NCI-H2081 treated with DMSO at 0.1 percent for 48 hours (cell line): ENCODE measurements around the gene ARHGAP31.

ENCODE experiments used
- DNase-seq: peaks from one replicate; lab custom pipeline; 2025; lab: John Stamatoyannopoulos, UW

The ARHGAP31 gene

DNA sequence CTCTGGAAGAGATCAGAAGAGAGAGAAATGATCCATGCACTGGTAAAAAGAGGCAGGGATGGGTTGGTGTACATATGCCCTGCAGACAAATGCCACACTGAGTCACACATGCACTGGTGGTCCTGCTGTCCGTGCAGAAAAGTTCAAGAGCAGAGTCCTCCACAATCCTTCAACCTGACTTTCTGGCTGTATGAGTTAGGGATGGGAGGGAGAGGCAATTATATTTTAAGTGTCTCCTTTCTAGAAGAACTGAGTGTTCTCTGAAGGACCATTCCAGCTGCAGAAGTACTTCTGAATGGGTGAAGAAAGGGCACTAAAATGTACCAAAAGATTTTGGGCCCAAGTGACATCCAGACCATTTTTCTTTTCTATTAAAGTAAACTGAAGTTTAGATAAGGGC is 142.8 kb downstream of the ARHGAP31 start:
- DNase-seq, result no peak

GRCh38 chr3:119437691-119438258 is 143.6 kb downstream of the ARHGAP31 start:
- DNase-seq, result no peak

GRCh38 chr3:119443179-119443578 is 149.0 kb downstream of the ARHGAP31 start:
- no peak for DNase-seq

DNA sequence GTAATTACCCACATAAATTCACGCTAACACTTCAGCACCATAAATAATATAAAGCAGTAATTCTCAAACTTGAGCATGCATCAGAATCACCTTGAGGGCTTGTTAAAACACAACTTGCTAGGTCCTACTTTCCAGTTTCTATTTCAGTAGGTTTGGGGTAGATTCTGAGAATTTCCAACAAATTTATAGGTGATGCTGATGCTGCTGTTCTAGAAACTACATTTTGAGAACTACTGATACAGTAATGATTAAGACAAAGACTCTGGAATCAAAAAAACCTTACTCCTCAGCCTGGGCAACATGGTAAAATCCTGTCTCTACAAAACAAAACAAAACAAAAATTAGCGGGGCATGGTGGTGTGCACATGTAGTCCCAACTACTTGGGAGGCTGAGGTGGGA is 150.4 kb downstream of the ARHGAP31 start:
- no peak for DNase-seq

DNA sequence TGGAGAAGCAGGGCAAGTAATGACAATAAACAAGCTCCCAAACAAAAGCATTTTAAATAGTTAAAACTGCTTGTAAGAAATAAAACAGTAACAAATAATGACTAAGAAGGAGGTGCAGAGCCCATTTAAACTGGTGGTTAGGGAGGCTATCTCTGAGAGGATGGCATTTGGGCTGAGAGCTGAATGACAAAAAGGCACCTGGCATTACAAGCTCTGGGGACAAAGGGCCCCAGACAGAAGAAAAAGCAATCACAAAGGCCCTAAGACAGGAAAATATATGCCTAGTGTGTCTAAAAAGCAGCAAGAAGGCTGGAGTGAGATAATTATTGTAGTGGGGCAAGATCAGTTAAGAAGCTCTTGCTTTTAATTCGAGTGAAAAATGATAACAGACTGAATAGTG is 159.6 kb downstream of the ARHGAP31 start:
- DNase-seq, result no peak

- DNase-seq, result no peak
These were observed 162.3 kb downstream of the ARHGAP31 start for GRCh38 chr3:119456469-119456868.

GRCh38 chr3:119457246-119457645 is 163.1 kb downstream of the ARHGAP31 start:
- DNase-seq, result no peak

DNA sequence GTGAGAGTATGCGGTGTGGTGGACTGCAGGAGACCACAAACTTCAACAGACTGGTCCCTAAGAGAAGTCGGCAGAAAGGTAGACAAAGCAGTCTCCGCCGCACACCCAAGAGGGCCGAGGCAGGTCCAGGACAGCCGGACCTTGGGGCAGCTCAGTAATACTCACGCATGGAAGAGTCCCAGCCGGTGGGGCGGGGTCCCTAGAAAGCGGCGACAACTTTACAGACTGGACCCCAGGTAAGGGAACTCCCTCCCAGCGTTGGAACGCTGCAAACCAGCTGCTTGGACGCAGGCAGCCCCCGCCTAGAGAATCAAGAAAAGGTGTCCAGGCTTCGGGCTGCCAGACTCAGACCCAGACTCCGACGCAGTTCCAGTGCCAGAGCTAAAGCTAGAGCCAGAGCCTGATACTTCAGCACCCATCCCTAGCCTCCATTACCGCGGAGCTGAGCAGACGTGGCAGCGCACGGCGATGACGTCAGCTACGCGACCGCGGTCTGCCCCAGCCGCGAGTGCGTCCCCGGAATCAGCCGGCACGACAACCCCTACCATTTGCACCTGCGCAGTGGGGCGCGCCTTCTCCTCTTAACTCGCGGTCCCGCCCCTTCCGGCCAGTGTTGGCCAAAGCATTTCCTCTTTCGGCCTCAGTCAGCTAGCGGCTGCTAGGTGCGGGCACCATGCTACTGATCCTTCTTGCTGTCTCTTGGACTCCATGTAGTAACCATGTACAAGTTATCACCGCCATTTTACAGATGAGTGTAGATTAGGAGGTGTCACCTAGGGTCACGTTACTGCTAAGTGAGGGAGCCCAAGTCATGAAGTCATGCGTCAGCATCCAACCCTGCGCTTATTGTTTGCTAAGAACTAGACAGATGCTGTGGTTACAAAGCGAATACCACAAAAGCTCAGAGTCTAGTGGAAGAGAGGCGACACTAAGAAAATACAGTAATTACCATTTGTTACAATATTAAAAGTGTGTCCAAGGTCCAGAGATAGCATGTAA is 169.3 kb downstream of the ARHGAP31 start, which contains the start of gene TMEM39A:
Gene TMEM39A, minus strand, starts transcription at position 445 of the 999 bp plus-strand sequence. CDS start 1,541 bp downstream, outside the sequence.
- peak; percentile 88 for DNase-seq

DNA sequence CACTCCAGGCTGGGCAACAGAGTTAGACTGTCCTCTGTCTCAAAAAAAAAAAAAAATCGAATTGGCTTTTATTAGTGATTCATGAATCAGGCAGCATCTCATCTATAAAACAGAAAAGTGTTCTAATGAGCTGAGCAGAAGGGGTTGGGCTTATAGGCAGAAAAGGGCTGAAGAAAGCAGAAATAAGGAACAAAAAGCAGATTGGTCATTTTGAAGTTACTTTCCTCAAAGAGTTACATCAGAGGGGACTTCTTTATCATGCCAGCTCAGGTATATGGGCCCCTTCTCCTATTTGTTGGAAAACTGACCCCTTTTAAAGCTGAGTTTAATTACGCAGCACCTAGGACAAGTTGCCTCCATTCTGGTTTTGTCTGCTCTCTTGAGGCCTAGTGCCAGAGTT is 173.9 kb downstream of the ARHGAP31 start:
- no peak for DNase-seq

- DNase-seq, result no peak
These were observed 175.4 kb downstream of the ARHGAP31 start for GRCh38 chr3:119469418-119470189.
